SH-SY5Y (cell line): ENCODE results near the gene FAIM2.

Source experiments
- GATA2 ChIP-seq: IDR thresholded peaks from 2 replicates; pipeline ENCODE4 v1.6.1; 2011; ENCODE audit warnings: mild to moderate bottlenecking, low read depth, low read length
- GATA3 ChIP-seq: IDR thresholded peaks from 2 replicates; pipeline ENCODE4 v1.6.1; 2011; ENCODE audit warnings: low read depth, mild to moderate bottlenecking, low read length, moderate library complexity

DNA sequence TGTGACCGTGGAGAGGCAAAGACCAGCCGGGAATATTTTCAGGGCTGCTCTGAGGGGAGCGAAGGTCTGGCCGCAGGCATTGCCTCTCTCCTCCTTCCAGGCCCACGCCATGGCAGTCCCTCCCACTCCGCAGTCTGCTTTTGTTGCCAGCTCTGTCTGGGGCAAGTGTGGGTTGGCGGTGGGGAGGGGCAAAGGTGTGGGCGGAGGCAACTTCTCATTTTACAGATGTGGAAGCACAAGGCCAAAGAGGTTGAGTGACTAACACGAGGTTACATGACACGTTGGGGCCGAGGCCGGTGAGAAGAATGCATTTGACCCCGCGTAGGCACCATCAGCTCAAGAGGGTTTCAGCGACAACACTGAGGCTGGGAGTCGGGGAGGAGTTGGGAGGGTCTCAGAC is 6.1 kb upstream of the FAIM2 start:
- TF ChIP-seq GATA2, result no peak
- no peak for TF ChIP-seq GATA3
